Trophoblast cell (in vitro differentiated cells and primary cell): ENCODE data around the gene KBTBD12.
A peak's percentile ranks its signal among the peaks of the same experiment; 100 is the strongest.

Experiments
- DNase-seq, 2 donors: peaks; one replicate each; pipeline ENCODE4 v3.0.0-alpha.2; 2016
- H2AFZ ChIP-seq: 2 replicates; pipeline ENCODE4 v1.6.1; 2013; ENCODE audit warnings: low read length, moderate library complexity, mild to moderate bottlenecking; ENCODE audit not compliant: insufficient read depth, poor library complexity
- H2AK5ac ChIP-seq: 2 replicates; pipeline ENCODE4 v1.6.1; 2013; ENCODE audit warnings: mild to moderate bottlenecking, low read length
- H2BK120ac ChIP-seq: 2 replicates; pipeline ENCODE4 v1.6.1; 2013; ENCODE audit warnings: low read length, mild to moderate bottlenecking, moderate library complexity; ENCODE audit not compliant: insufficient read depth, poor library complexity
- H2BK12ac ChIP-seq: 2 replicates; pipeline ENCODE4 v1.6.1; 2013; ENCODE audit warnings: mild to moderate bottlenecking, low read length, moderate library complexity
- H2BK5ac ChIP-seq: 2 replicates; pipeline ENCODE4 v1.6.1; 2013; ENCODE audit warnings: low read length, low read depth, moderate library complexity, mild to moderate bottlenecking; ENCODE audit not compliant: poor library complexity
- H3K14ac ChIP-seq: 2 replicates; pipeline ENCODE4 v1.6.1; 2013; ENCODE audit warnings: mild to moderate bottlenecking, low read length
- H3K18ac ChIP-seq: 2 replicates; pipeline ENCODE4 v1.6.1; 2013; ENCODE audit warnings: mild to moderate bottlenecking, low read length
- H3K23ac ChIP-seq: 2 replicates; pipeline ENCODE4 v1.6.1; 2013; ENCODE audit warnings: low read length
- H3K27ac ChIP-seq: 2 replicates; pipeline ENCODE4 v1.5.1; 2013; ENCODE audit warnings: low read depth, mild to moderate bottlenecking, inconsistent platforms, low read length, moderate library complexity
- H3K27me3 ChIP-seq: 2 replicates; pipeline ENCODE4 v1.6.1; 2013; ENCODE audit warnings: inconsistent platforms, mild to moderate bottlenecking, low read length, moderate library complexity; ENCODE audit not compliant: insufficient read depth
- H3K36me3 ChIP-seq, 2 experiments: 1 replicate in 1 of 2; 2 replicates in 1 of 2; pipeline ENCODE4 v1.6.1; 2013; ENCODE audit warnings: low read length in 2 of 2, mild to moderate bottlenecking in 2 of 2, moderate library complexity in 1 of 2; ENCODE audit not compliant: insufficient read depth in 2 of 2, control insufficient read depth in 1 of 2
- H3K4ac ChIP-seq: 2 replicates; pipeline ENCODE4 v1.6.1; 2013; ENCODE audit warnings: low read depth, mild to moderate bottlenecking, low read length, moderate library complexity
- H3K4me1 ChIP-seq, 2 experiments: 1 replicate in 1 of 2; 2 replicates in 1 of 2; pipeline ENCODE4 v1.6.1; 2013; ENCODE audit warnings: low read length in 2 of 2, mild to moderate bottlenecking in 2 of 2, moderate library complexity in 1 of 2; ENCODE audit not compliant: insufficient read depth in 2 of 2, control insufficient read depth in 1 of 2
- H3K4me2 ChIP-seq: 2 replicates; pipeline ENCODE4 v1.6.1; 2013; ENCODE audit warnings: inconsistent platforms, mild to moderate bottlenecking, low read length, moderate library complexity
- H3K4me3 ChIP-seq: 2 replicates; pipeline ENCODE4 v1.5.1; 2013; ENCODE audit warnings: mild to moderate bottlenecking, low read depth, low read length, inconsistent platforms
- H3K79me1 ChIP-seq: one replicate; pipeline ENCODE4 v1.6.1; 2013; ENCODE audit warnings: low read length
- H3K79me2 ChIP-seq: 2 replicates; pipeline ENCODE4 v1.6.1; 2013; ENCODE audit warnings: low read length, mild to moderate bottlenecking; ENCODE audit not compliant: control insufficient read depth, insufficient read depth, poor library complexity
- H3K9ac ChIP-seq: 2 replicates; pipeline ENCODE4 v1.6.1; 2013; ENCODE audit warnings: mild to moderate bottlenecking, low read length
- H3K9me3 ChIP-seq: 2 replicates; pipeline ENCODE4 v1.6.1; 2013; ENCODE audit warnings: low read depth, mild to moderate bottlenecking, control low read depth, inconsistent platforms, low read length; ENCODE audit not compliant: insufficient read depth
- H4K12ac ChIP-seq: 2 replicates; pipeline ENCODE4 v1.6.1; 2013; ENCODE audit warnings: low read depth, mild to moderate bottlenecking, low read length, moderate library complexity
- H4K8ac ChIP-seq: 2 replicates; pipeline ENCODE4 v1.6.1; 2013; ENCODE audit warnings: low read depth, mild to moderate bottlenecking, low read length, moderate library complexity
- H4K91ac ChIP-seq: one replicate; pipeline ENCODE4 v1.6.1; 2013; ENCODE audit warnings: low read depth, mild to moderate bottlenecking, low read length, moderate library complexity
- WGBS: extraction: QIAGEN DNeasy Blood & Tissue Kit; methylation state at CpG from one replicate; pipeline ENCODE4 v1.1.7; 2013; ENCODE audit warnings: missing lambda C conversion rate; ENCODE audit not compliant: insufficient read length, insufficient coverage; ENCODE audit errors: extremely low coverage; 5-methylcytosine and 5-hydroxymethylcytosine counted together

KBTBD12 gene

GRCh38 chr3:127998596-127998995 is 83.6 kb downstream of the KBTBD12 start:
- H2BK120ac ChIP-seq: no peak overlapping the region
- DNase-seq: no peak
- WGBS: no CpG with 5 or more reads among the region's 3 CpGs
- H3K27ac ChIP-seq: no peak overlapping the region
- H2AK5ac ChIP-seq: no peak overlapping the region
- H3K9me3 ChIP-seq: no peaks in the 10 kb centered on the region
- H2AFZ ChIP-seq: no peak overlapping the region
- no peaks in the 10 kb centered on the region for H3K79me1 ChIP-seq
- H2BK5ac ChIP-seq: no peak overlapping the region
- H2BK12ac ChIP-seq: no peak overlapping the region
- H3K36me3 ChIP-seq: no peaks in the 10 kb centered on the region
- H3K79me2 ChIP-seq: no peaks in the 10 kb centered on the region
- no peaks in the 10 kb centered on the region for H3K4me1 ChIP-seq
- H3K14ac ChIP-seq: no peak overlapping the region
- H3K4me2 ChIP-seq: no peak overlapping the region
- H3K27me3 ChIP-seq: no peaks in the 10 kb centered on the region
- H4K91ac ChIP-seq: no peak overlapping the region
- H3K23ac ChIP-seq: no peak overlapping the region
- H3K9ac ChIP-seq: peak overlapping the region; percentile 23
- H4K8ac ChIP-seq: no peak overlapping the region
- no peak overlapping the region for H3K18ac ChIP-seq
- H3K4me3 ChIP-seq: no peak overlapping the region
- H3K4ac ChIP-seq: no peak overlapping the region
- H4K12ac ChIP-seq: no peak overlapping the region

GRCh38 chr3:127999509-128000106 is 84.6 kb downstream of the KBTBD12 start:
- H3K4ac ChIP-seq: no peak overlapping the region
- no CpG with 5 or more reads among the region's 6 CpGs for WGBS
- no peaks in the 10 kb centered on the region for H3K9me3 ChIP-seq
- no peak overlapping the region for H3K9ac ChIP-seq
- no peaks in the 10 kb centered on the region for H3K36me3 ChIP-seq
- no peak overlapping the region for H2AFZ ChIP-seq
- no peak overlapping the region for H2BK5ac ChIP-seq
- H3K23ac ChIP-seq: no peak overlapping the region
- H3K27ac ChIP-seq: no peak overlapping the region
- H3K79me1 ChIP-seq: no peaks in the 10 kb centered on the region
- no peak overlapping the region for H4K12ac ChIP-seq
- no peak overlapping the region for H4K8ac ChIP-seq
- H2BK120ac ChIP-seq: no peak overlapping the region
- H3K4me2 ChIP-seq: no peak overlapping the region
- H3K27me3 ChIP-seq: no peaks in the 10 kb centered on the region
- H3K4me1 ChIP-seq: no peaks in the 10 kb centered on the region
- H4K91ac ChIP-seq: no peak overlapping the region
- H3K4me3 ChIP-seq: no peak overlapping the region
- H3K79me2 ChIP-seq: no peaks in the 10 kb centered on the region
- no peak for DNase-seq
- no peak overlapping the region for H2BK12ac ChIP-seq
- no peak overlapping the region for H3K14ac ChIP-seq
- no peak overlapping the region for H3K18ac ChIP-seq
- no peak overlapping the region for H2AK5ac ChIP-seq

GRCh38 chr3:128001576-128001975 is 86.5 kb downstream of the KBTBD12 start:
- Histone ChIP-seq H3K18ac (no peak overlapping the region), H2BK5ac (no peak overlapping the region), H3K27me3 (no peaks in the 10 kb centered on the region), H4K91ac (no peak overlapping the region), H3K79me2 (no peaks in the 10 kb centered on the region), H3K4me2 (no peak overlapping the region), H3K27ac (no peak overlapping the region), H3K79me1 (no peaks in the 10 kb centered on the region), H3K14ac (no peak overlapping the region), H2AFZ (no peak overlapping the region), H3K9ac (no peak overlapping the region), H3K4ac (no peak overlapping the region), H3K9me3 (no peaks in the 10 kb centered on the region), H4K12ac (no peak overlapping the region), H2BK12ac (no peak overlapping the region), H2BK120ac (no peak overlapping the region), H3K23ac (no peak overlapping the region), H3K4me1 (no peaks in the 10 kb centered on the region), H4K8ac (no peak overlapping the region), H2AK5ac (no peak overlapping the region), H3K36me3 (no peaks in the 10 kb centered on the region), H3K4me3 (no peak overlapping the region)
- peak in 1 of 2 donors; percentile 13 for DNase-seq
- WGBS: no CpG with 5 or more reads among the region's 3 CpGs

GRCh38 chr3:128004661-128005060 is 89.6 kb downstream of the KBTBD12 start:
- Histone ChIP-seq H3K27ac (no peak overlapping the region), H2BK5ac (no peak overlapping the region), H3K14ac (no peak overlapping the region), H3K79me1 (no peaks in the 10 kb centered on the region), H3K27me3 (no peaks in the 10 kb centered on the region), H3K18ac (no peak overlapping the region), H3K4me1 (no peaks in the 10 kb centered on the region), H2AFZ (no peak overlapping the region), H3K36me3 (no peaks in the 10 kb centered on the region), H3K4ac (no peak overlapping the region), H2BK120ac (no peak overlapping the region), H4K8ac (no peak overlapping the region), H3K4me2 (no peak overlapping the region), H4K91ac (no peak overlapping the region), H3K9me3 (no peaks in the 10 kb centered on the region), H2AK5ac (no peak overlapping the region), H4K12ac (no peak overlapping the region), H3K23ac (no peak overlapping the region), H3K9ac (no peak overlapping the region), H3K4me3 (no peak overlapping the region), H3K79me2 (no peaks in the 10 kb centered on the region), H2BK12ac (no peak overlapping the region)
- WGBS: no CpG with 5 or more reads among the region's 8 CpGs
- no peak for DNase-seq
